Measurements from ENCODE around the gene CATSPERZ. TPM values are rescaled to one million over a fixed set of nuclear protein-coding genes. Genes with fewer than 3 reads are reported as not detected.

CATSPERZ gene
- total and polyA plus RNA-seq, 9 of the 15 experiments (the other 6 are each of a cell fraction or from before 2014, with no cell fraction given): 0.86 to 8.5 (median 3.5) TPM

DNA sequence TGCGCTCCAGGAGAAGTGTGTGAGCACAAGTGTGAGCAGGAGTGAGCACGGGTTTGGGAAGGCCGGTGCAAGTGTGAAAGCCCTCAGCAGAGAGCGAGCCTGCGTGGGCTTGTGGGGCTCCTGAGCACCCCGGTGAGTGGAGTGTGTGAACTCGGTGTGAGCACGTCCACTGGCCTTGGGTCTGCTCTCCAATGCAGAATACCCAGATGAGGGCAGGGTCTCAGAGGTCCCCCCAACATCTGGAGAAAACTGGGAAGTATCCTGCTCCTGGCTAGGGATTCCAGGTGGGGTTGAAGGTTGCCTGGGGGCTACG lies 6.4 kb downstream of the CATSPERZ start:
- H3K9ac ChIP-seq (ENCODE audit: insufficient read depth in 1 of 2, low read depth in 2 of 2, low read length in 2 of 2): peak overlapping the region; percentile 90 to 98
- 9% methylated on average over 9 of the region's 9 CpGs for WGBS (ENCODE audit: insufficient coverage, low coverage, missing lambda C conversion rate)
- peaks cover 50% of the 10 kb centered on the region for H3K79me2 ChIP-seq (ENCODE audit: control insufficient read depth, insufficient read depth, low read length)
- peaks cover 33% of the 10 kb centered on the region; the same call in 2 of the 3 replicates for H3K36me3 ChIP-seq (ENCODE audit: control insufficient read depth, insufficient read depth, low read length)
- intact Hi-C loops (cut with micrococcal nuclease) (loop anchor here (10.0 kb wide), 2 partner anchors 62 to 472 kb away; partner anchors contain the start of genes FKBP2, MARK2 and PPP1R14B), in situ Hi-C loops (cut with MboI) (no loop called here)
- ATAC-seq (no peak), DNase-seq (ENCODE audit: extremely low read depth in 1 of 4, low spot score in 3 of 4) (no peak), FAIRE-seq (no peak)
- peak overlapping the region; percentile 100 for H3K4me2 ChIP-seq (ENCODE audit: insufficient read depth, low read length)
- peak overlapping the region; percentile 96 for H3K27ac ChIP-seq (ENCODE audit: extremely low read depth, low read depth, low read length)
- peak overlapping the region; percentile 88; the same call in 1 of the 2 replicates for H2AFZ ChIP-seq (ENCODE audit: low read depth, low read length)
- H4K20me1 ChIP-seq (replicated peaks; ENCODE audit: control insufficient read depth, insufficient read depth, low read length): no peaks in the 10 kb centered on the region; the same call in 1 of the 2 replicates
- peak overlapping the region; percentile 93 for H3K4me3 ChIP-seq
- peaks cover 29 to 39% of the 10 kb centered on the region in 2 experiments for H3K4me1 ChIP-seq (replicated peaks in 1 of 2; ENCODE audit: control insufficient read depth in 2 of 2, insufficient read depth in 2 of 2, low read length in 2 of 2)
- H3K27me3 ChIP-seq (ENCODE audit: control insufficient read depth in 2 of 2, insufficient read depth in 2 of 2, low read length in 2 of 2): no peaks in the 10 kb centered on the region
- BruUV-seq (replicated peaks): no TSS peak
- no peaks in the 10 kb centered on the region for H3K9me3 ChIP-seq (replicated peaks; ENCODE audit: control insufficient read depth, insufficient read depth, low read depth, low read length)
- peaks cover 5% of the 10 kb centered on the region for H3K9me1 ChIP-seq (ENCODE audit: control insufficient read depth, insufficient read depth, low read length)
- ChIA-PET CTCF (ENCODE audit: low intra/inter-chr PET ratio) (interaction anchor here (0.7 kb wide), 1 partner anchor 35 kb away, joined by 3 read pairs; no protein-coding TSS in a partner anchor), POLR2A (interaction anchor here (0.6 kb wide), 1 partner anchor 80 kb away, joined by 3 read pairs; the partner anchor contains the start of genes NUDT22 and TRPT1)
- TF ChIP-seq ZKSCAN8 (CRISPR knock-in tag; IDR thresholded peaks at IDR 0.05) (no peak), BACH1 (tag; IDR thresholded peaks at IDR 0.05) (no peak), ZNF507 (tag; conservative IDR thresholded peaks at IDR 0.05) (no peak), RBM14 (IDR thresholded peaks at IDR 0.05; ENCODE audit: borderline replicate concordance, insufficient read depth, low read depth, low read length) (no peak), KLF16 (IDR thresholded peaks at IDR 0.05) (no peak), ZNF444 (CRISPR knock-in tag; IDR thresholded peaks at IDR 0.05) (no peak), MBD2 (IDR thresholded peaks at IDR 0.05; ENCODE audit: borderline replicate concordance, low read depth) (no peak), POLR2B (IDR thresholded peaks at IDR 0.05; ENCODE audit: low read depth, partially characterized antibody) (no peak), MIER1 (IDR thresholded peaks at IDR 0.05; ENCODE audit: low read depth) (no peak), ZNF354B (CRISPR knock-in tag; IDR thresholded peaks at IDR 0.05) (no peak), SP1 (CRISPR knock-in tag; IDR thresholded peaks at IDR 0.05) (peak; percentile 11; the same call in 1 of the 2 replicates), ELF4 (CRISPR knock-in tag; IDR thresholded peaks at IDR 0.05) (0 out of 2 replicates have a peak, but pooled peaks have one; percentile 55), TAL1 (IDR thresholded peaks at IDR 0.05) (no peak), RBM22 (IDR thresholded peaks at IDR 0.05; ENCODE audit: low read depth, low read length, poor library complexity, severe bottlenecking) (peak; percentile 3), ATF7 (IDR thresholded peaks at IDR 0.05) (no peak), NUFIP1 (IDR thresholded peaks at IDR 0.05; ENCODE audit: partially characterized antibody) (no peak)
- TF ChIP-seq, protein P1, sequence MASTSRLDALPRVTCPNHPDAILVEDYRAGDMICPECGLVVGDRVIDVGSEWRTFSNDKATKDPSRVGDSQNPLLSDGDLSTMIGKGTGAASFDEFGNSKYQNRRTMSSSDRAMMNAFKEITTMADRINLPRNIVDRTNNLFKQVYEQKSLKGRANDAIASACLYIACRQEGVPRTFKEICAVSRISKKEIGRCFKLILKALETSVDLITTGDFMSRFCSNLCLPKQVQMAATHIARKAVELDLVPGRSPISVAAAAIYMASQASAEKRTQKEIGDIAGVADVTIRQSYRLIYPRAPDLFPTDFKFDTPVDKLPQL (IDR thresholded peaks at IDR 0.05; ENCODE audit: extremely low read depth, insufficient read length): no peak
- TF ChIP-seq, protein P2, sequence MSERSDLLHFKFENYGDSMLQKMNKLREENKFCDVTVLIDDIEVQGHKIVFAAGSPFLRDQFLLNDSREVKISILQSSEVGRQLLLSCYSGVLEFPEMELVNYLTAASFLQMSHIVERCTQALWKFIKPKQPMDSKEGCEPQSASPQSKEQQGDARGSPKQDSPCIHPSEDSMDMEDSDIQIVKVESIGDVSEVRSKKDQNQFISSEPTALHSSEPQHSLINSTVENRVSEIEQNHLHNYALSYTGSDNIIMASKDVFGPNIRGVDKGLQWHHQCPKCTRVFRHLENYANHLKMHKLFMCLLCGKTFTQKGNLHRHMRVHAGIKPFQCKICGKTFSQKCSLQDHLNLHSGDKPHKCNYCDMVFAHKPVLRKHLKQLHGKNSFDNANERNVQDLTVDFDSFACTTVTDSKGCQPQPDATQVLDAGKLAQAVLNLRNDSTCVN (CRISPR knock-in tag; IDR thresholded peaks at IDR 0.05): peak; percentile 83; the same call in 1 of the 2 replicates
- TF ChIP-seq, protein P3, sequence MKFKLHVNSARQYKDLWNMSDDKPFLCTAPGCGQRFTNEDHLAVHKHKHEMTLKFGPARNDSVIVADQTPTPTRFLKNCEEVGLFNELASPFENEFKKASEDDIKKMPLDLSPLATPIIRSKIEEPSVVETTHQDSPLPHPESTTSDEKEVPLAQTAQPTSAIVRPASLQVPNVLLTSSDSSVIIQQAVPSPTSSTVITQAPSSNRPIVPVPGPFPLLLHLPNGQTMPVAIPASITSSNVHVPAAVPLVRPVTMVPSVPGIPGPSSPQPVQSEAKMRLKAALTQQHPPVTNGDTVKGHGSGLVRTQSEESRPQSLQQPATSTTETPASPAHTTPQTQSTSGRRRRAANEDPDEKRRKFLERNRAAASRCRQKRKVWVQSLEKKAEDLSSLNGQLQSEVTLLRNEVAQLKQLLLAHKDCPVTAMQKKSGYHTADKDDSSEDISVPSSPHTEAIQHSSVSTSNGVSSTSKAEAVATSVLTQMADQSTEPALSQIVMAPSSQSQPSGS (CRISPR knock-in tag; IDR thresholded peaks at IDR 0.05): no peak
- TF ChIP-seq, protein P4, sequence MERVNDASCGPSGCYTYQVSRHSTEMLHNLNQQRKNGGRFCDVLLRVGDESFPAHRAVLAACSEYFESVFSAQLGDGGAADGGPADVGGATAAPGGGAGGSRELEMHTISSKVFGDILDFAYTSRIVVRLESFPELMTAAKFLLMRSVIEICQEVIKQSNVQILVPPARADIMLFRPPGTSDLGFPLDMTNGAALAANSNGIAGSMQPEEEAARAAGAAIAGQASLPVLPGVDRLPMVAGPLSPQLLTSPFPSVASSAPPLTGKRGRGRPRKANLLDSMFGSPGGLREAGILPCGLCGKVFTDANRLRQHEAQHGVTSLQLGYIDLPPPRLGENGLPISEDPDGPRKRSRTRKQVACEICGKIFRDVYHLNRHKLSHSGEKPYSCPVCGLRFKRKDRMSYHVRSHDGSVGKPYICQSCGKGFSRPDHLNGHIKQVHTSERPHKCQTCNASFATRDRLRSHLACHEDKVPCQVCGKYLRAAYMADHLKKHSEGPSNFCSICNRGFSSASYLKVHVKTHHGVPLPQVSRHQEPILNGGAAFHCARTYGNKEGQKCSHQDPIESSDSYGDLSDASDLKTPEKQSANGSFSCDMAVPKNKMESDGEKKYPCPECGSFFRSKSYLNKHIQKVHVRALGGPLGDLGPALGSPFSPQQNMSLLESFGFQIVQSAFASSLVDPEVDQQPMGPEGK (CRISPR knock-in tag; IDR thresholded peaks at IDR 0.05; ENCODE audit: borderline replicate concordance): no peak
